GM12878 (cell line): ENCODE results near the gene COL2A1. TPM values are rescaled to one million over a fixed set of nuclear protein-coding genes. Genes with fewer than 3 reads are reported as not detected.

Source experiments
- ATAC-seq: fragments of 200-7000 bp; cut with Tn5 transposase; 3 replicates; pipeline ENCODE4 v1.9.1; 2020; ENCODE audit warnings: mild to moderate bottlenecking, moderate library complexity
- BruUV-seq: library from RNA; stranded (reverse); fragments of 400-500 nt; replicated peaks from 2 replicates; lab custom pipeline; 2021; lab: Mats Ljungman, UMichigan
- CTCF ChIA-PET: fragments of 300-600 bp; sonication (Branson Sonifier 250); formaldehyde crosslinking; extraction: SDS; loops from one replicate; lab custom pipeline; 2021; ENCODE audit warnings: inconsistent platforms; lab: Yijun Ruan, JAX
- POLR2A ChIA-PET: fragments of 350-600 bp; formaldehyde crosslinking; extraction: SDS; loops from one replicate; lab custom pipeline; 2021; ENCODE audit warnings: inconsistent platforms; lab: Charles Lee
- RAD21 ChIA-PET: fragments of 300-600 bp; sonication (Branson Sonifier 250); formaldehyde crosslinking; loops from one replicate; lab custom pipeline; 2023; ENCODE audit warnings: antibody characterized with exemption; ENCODE audit not compliant: unreplicated experiment; lab: Charles Lee
- SMC1A ChIA-PET: fragments of 300-600 bp; sonication (Branson Sonifier 250); formaldehyde crosslinking; loops from one replicate; lab custom pipeline; 2023; ENCODE audit not compliant: unreplicated experiment, uncharacterized antibody; lab: Charles Lee
- DNase-seq: peaks from one replicate; pipeline ENCODE4 v3.0.0-alpha.2; 2011; ENCODE audit warnings: low read depth, low spot score
- FAIRE-seq: peaks from 3 replicates; lab custom pipeline; 2011; peaks lifted over from hg19 to GRCh38; lab: Jason Lieb, UNC
- H2AFZ ChIP-seq: 2 replicates; pipeline ENCODE4 v1.6.0; 2011; ENCODE audit warnings: low read depth, low read length, control low read depth; ENCODE audit not compliant: control insufficient read depth
- H3K27ac ChIP-seq: 2 replicates; pipeline ENCODE4 v1.5.1; 2011; ENCODE audit warnings: control low read depth; ENCODE audit not compliant: control insufficient read depth, insufficient read depth
- H3K27me3 ChIP-seq, 2 experiments: replicated peaks in 1 of 2; 2 replicates each; pipeline versions ENCODE4 v1.6.0 to v1.6.1; 2011; ENCODE audit warnings: low read length in 1 of 2; ENCODE audit not compliant: control insufficient read depth in 2 of 2, insufficient read depth in 2 of 2
- H3K36me3 ChIP-seq, 2 experiments: 2 replicates each; pipeline ENCODE4 v1.5.1; 2011; ENCODE audit warnings: low read length in 1 of 2; ENCODE audit not compliant: control insufficient read depth in 2 of 2, insufficient read depth in 2 of 2
- H3K4me1 ChIP-seq: 2 replicates; pipeline ENCODE4 v1.6.1; 2011; ENCODE audit warnings: mild to moderate bottlenecking, low read length, moderate library complexity, mixed read lengths; ENCODE audit not compliant: control insufficient read depth, insufficient read depth
- H3K4me2 ChIP-seq: 2 replicates; pipeline ENCODE4 v1.6.0; 2011; ENCODE audit warnings: control low read depth; ENCODE audit not compliant: control insufficient read depth, insufficient read depth
- H3K4me3 ChIP-seq: fragments of 200-600 bp; sonication (generic); 2 replicates; pipeline ENCODE4 v1.5.1; 2016
- H3K79me2 ChIP-seq: 2 replicates; pipeline ENCODE4 v1.6.0; 2011; ENCODE audit warnings: low read length; ENCODE audit not compliant: control insufficient read depth, insufficient read depth
- H3K9ac ChIP-seq: 2 replicates; pipeline ENCODE4 v1.8.0; 2011; ENCODE audit warnings: low read length, control low read depth, mixed read lengths; ENCODE audit not compliant: control insufficient read depth, insufficient read depth
- H3K9me3 ChIP-seq: replicated peaks from 3 replicates; pipeline ENCODE4 v1.5.1; 2011; ENCODE audit warnings: mild to moderate bottlenecking, low read length; ENCODE audit not compliant: control insufficient read depth, insufficient read depth
- H4K20me1 ChIP-seq: 2 replicates; pipeline ENCODE4 v1.6.0; 2011; ENCODE audit not compliant: control insufficient read depth, insufficient read depth
- CBFB ChIP-seq: IDR thresholded peaks from 2 replicates; pipeline ENCODE4 v1.6.1; 2016; ENCODE audit warnings: antibody characterized with exemption, low read depth
- LARP7 ChIP-seq: fragments of 450-650 bp; IDR thresholded peaks from 2 replicates; pipeline ENCODE4 v1.6.1; 2017; ENCODE audit warnings: mild to moderate bottlenecking
- POLR2AphosphoS2 ChIP-seq: IDR thresholded peaks from 2 replicates; pipeline ENCODE4 v1.6.1; 2011; ENCODE audit warnings: low read depth, mild to moderate bottlenecking, low read length, improper control_type of control experiment, moderate library complexity
- RFX5 ChIP-seq: IDR thresholded peaks from 2 replicates; pipeline ENCODE4 v1.6.1; 2011; ENCODE audit warnings: low read depth, low read length, improper control_type of control experiment
- STAT1 ChIP-seq: fragments of 450-650 bp; conservative IDR thresholded peaks from 2 replicates; pipeline ENCODE4 v1.6.1; 2014; ENCODE audit warnings: antibody characterized with exemption, mild to moderate bottlenecking
- YBX1 ChIP-seq: fragments of 450-650 bp; IDR thresholded peaks from 2 replicates; pipeline ENCODE4 v1.6.1; 2016; ENCODE audit warnings: antibody characterized with exemption
- YY1 ChIP-seq: IDR thresholded peaks from 2 replicates; pipeline ENCODE4 v1.6.1; 2011; ENCODE audit warnings: low read depth, mild to moderate bottlenecking, low read length
- WGBS: methylation state at CpG from one replicate; pipeline ENCODE4 v1.1.6; 2016; ENCODE audit warnings: low lambda C conversion rate; ENCODE audit not compliant: insufficient replicate concordance, insufficient coverage; ENCODE audit errors: missing lambda C conversion rate; 5-methylcytosine and 5-hydroxymethylcytosine counted together
- in situ Hi-C: fragments of 300-500 bp; cut with MboI; formaldehyde crosslinking; loops from 9 replicates; pipeline ENCODE4 v1.14.3; 2018; ENCODE audit warnings: mixed read lengths
- intact Hi-C: fragments of 100-400 bp; cut with micrococcal nuclease; formaldehyde crosslinking; loops from one replicate; pipeline ENCODE4 v1.14.2; 2022; ENCODE audit not compliant: unreplicated experiment
- polyA plus RNA-seq, 11 experiments: library from polyadenylated mRNA; depleted of rRNA in 4 of 11; unstranded in 6 of 11; stranded (reverse) in 5 of 11; fragments of >200 nt; fragmentation: Nextera tagmentation in 4 of 11; fragmentation: Illumina TruSeq in 1 of 11; extraction: Ambion mirVana in 4 of 11; extraction: Trizol in 1 of 11; gene quantifications; 1 replicate in 1 of 11; 2 replicates in 10 of 11; pipeline versions ENCODE4 v1.2.1 to v1.2.3, GENCODE V29; 2011 to 2016; ENCODE audit warnings: inconsistent platforms in 2 of 11, missing spikeins in 2 of 11, low read depth in 1 of 11
- total RNA-seq, 4 experiments: library from RNA; depleted of rRNA in 3 of 4; stranded (reverse); fragments of >200 nt in 3 of 4; fragmentation: Illumina TruSeq in 1 of 4; extraction: Trizol in 1 of 4; gene quantifications; 2 replicates each; pipeline versions ENCODE4 v1.2.1 to v1.2.3, GENCODE V29; 2013 to 2021
- TF ChIP-seq, protein P1 (sequence below): fragments of 450-650 bp; IDR thresholded peaks from 2 replicates; pipeline ENCODE4 v1.6.1; 2016; ENCODE audit warnings: mild to moderate bottlenecking, moderate library complexity, borderline replicate concordance
- TF ChIP-seq, protein P2 (sequence below): fragments of 450-650 bp; IDR thresholded peaks from 2 replicates; pipeline ENCODE4 v1.6.1; 2016; ENCODE audit warnings: mild to moderate bottlenecking

Gene COL2A1
- total and polyA plus RNA-seq, 10 of the 15 experiments (the other 5 are each of a cell fraction or from before 2014, with no cell fraction given): 0.06 to 0.67 (median 0.19) TPM; not detected in 1

DNA sequence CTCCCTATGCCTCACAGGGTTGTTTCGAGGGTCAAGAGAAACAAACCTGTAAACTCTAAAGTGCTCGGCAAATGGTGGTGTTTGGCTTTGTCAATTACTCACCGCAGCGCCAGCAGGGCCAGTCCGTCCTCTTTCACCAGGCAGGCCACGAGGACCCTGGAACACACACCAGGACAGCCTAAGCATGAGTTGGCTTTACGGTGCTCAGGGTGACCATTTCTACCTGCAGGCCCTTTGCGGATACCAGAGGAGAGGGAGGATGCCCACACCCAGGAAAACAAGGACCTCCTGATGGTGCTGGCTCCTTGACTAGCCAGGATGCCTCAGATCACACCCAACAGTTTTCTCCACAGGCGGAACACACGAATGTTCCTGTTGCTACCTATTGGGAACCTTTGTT lies 11.5 kb downstream of the COL2A1 start:
- Histone ChIP-seq H3K4me3 (no peak overlapping the region), H4K20me1 (no peaks in the 10 kb centered on the region)
- intact Hi-C loops (no loop called here), in situ Hi-C loops (no loop called here)
- CTCF ChIA-PET: interaction anchor here (0.8 to 1.6 kb wide), 2 partner anchors 30 to 43 kb away, joined by 3 to 4 read pairs; no protein-coding TSS in a partner anchor
- 67% methylated on average over 10 of the region's 10 CpGs for WGBS
- RAD21 ChIA-PET: interaction anchor here (0.8 kb wide), 1 partner anchor 136 kb away, joined by 3 read pairs; no protein-coding TSS in a partner anchor
- no peak for DNase-seq
- SMC1A ChIA-PET: no interaction called here
- no peak for TF ChIP-seq STAT1
- TF ChIP-seq POLR2AphosphoS2: no peak
- no peak for TF ChIP-seq YBX1
- TF ChIP-seq, protein P1, sequence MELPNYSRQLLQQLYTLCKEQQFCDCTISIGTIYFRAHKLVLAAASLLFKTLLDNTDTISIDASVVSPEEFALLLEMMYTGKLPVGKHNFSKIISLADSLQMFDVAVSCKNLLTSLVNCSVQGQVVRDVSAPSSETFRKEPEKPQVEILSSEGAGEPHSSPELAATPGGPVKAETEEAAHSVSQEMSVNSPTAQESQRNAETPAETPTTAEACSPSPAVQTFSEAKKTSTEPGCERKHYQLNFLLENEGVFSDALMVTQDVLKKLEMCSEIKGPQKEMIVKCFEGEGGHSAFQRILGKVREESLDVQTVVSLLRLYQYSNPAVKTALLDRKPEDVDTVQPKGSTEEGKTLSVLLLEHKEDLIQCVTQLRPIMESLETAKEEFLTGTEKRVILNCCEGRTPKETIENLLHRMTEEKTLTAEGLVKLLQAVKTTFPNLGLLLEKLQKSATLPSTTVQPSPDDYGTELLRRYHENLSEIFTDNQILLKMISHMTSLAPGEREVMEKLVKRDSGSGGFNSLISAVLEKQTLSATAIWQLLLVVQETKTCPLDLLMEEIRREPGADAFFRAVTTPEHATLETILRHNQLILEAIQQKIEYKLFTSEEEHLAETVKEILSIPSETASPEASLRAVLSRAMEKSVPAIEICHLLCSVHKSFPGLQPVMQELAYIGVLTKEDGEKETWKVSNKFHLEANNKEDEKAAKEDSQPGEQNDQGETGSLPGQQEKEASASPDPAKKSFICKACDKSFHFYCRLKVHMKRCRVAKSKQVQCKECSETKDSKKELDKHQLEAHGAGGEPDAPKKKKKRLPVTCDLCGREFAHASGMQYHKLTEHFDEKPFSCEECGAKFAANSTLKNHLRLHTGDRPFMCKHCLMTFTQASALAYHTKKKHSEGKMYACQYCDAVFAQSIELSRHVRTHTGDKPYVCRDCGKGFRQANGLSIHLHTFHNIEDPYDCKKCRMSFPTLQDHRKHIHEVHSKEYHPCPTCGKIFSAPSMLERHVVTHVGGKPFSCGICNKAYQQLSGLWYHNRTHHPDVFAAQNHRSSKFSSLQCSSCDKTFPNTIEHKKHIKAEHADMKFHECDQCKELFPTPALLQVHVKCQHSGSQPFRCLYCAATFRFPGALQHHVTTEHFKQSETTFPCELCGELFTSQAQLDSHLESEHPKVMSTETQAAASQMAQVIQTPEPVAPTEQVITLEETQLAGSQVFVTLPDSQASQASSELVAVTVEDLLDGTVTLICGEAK: no peak
- no peak for TF ChIP-seq YY1
- no peak for TF ChIP-seq LARP7
- no peak for TF ChIP-seq RFX5
- TF ChIP-seq CBFB: no peak
- TF ChIP-seq, protein P2, sequence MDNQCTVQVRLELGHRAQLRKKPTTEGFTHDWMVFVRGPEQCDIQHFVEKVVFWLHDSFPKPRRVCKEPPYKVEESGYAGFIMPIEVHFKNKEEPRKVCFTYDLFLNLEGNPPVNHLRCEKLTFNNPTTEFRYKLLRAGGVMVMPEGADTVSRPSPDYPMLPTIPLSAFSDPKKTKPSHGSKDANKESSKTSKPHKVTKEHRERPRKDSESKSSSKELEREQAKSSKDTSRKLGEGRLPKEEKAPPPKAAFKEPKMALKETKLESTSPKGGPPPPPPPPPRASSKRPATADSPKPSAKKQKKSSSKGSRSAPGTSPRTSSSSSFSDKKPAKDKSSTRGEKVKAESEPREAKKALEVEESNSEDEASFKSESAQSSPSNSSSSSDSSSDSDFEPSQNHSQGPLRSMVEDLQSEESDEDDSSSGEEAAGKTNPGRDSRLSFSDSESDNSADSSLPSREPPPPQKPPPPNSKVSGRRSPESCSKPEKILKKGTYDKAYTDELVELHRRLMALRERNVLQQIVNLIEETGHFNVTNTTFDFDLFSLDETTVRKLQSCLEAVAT: no peak
- TF ChIP-seq, all 136 proteins: peak for 0
- H3K36me3 ChIP-seq: no peaks in the 10 kb centered on the region
- H3K27ac ChIP-seq: no peak overlapping the region
- ATAC-seq (no peak), FAIRE-seq (no peak)
- POLR2A ChIA-PET: no interaction called here
- no peaks in the 10 kb centered on the region for H3K79me2 ChIP-seq
- no TSS peak for BruUV-seq
- peaks cover 14% of the 10 kb centered on the region for H3K4me1 ChIP-seq
- no peaks in the 10 kb centered on the region for H3K9me3 ChIP-seq
- H3K9ac ChIP-seq: no peak overlapping the region
- no peak overlapping the region for H3K4me2 ChIP-seq
- peaks cover 0 to 3% of the 10 kb centered on the region in 2 experiments; a peak in 3 of 4 replicates for H3K27me3 ChIP-seq
- no peak overlapping the region for H2AFZ ChIP-seq
